ENCODE results near the gene FBXO3. TPM values are rescaled to one million over a fixed set of nuclear protein-coding genes. Genes with fewer than 3 reads are reported as not detected.

Gene FBXO3
- polyA plus RNA-seq, 3 donors, result 17.5 to 25.2 (median 21.4) TPM

DNA sequence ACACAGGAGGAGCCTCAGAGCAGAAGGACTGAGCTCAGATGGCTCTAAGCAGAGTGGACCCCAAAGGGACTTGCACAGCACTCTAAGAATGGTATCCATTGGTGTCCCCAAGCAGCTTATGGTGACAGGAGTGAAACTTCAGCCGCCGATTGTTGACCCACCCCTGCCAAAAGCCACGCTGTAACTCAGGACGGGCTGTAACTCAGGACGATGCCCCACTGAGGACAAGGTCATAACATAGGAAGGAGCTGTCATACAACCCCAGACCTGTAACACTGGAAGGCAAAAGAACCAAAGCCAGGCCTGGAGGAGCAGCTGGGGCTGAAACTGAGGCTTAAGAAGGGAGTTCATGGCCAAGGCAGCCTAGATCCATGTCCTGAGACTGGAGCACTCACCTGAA lies 52.3 kb downstream of the FBXO3 start:
- Histone ChIP-seq H3K79me2 (ENCODE audit: insufficient read depth, low read length) (no peaks in the 10 kb centered on the region), H3K9me3 (replicated peaks in 1 of 2; ENCODE audit: control insufficient read depth in 1 of 2, insufficient read depth in 1 of 2, low read length in 2 of 2) (no peaks in the 10 kb centered on the region), H3K36me3 (replicated peaks in 1 of 2; ENCODE audit: control insufficient read depth in 1 of 2, insufficient read depth in 2 of 2, low read length in 2 of 2) (no peaks in the 10 kb centered on the region), H3K4me3 (replicated peaks in 1 of 3; ENCODE audit: low read depth in 2 of 3, low read length in 3 of 3) (no peak overlapping the region), H2AFZ (ENCODE audit: insufficient read depth, low read depth, low read length, poor library complexity, severe bottlenecking) (no peak overlapping the region), H3K27me3 (ENCODE audit: control insufficient read depth in 2 of 2, insufficient read depth in 2 of 2, low read length in 2 of 2) (no peaks in the 10 kb centered on the region), H3K9ac (ENCODE audit: insufficient read depth, low read length, poor library complexity, severe bottlenecking) (no peak overlapping the region), H3K4me1 (ENCODE audit: control insufficient read depth in 1 of 2, insufficient read depth in 2 of 2, low read length in 2 of 2) (peaks cover 12 to 14% of the 10 kb centered on the region in 2 donors), H3K4me2 (replicated peaks; ENCODE audit: extremely low read depth, low read length, poor library complexity, severe bottlenecking) (no peak overlapping the region), H4K20me1 (ENCODE audit: insufficient read depth, low read length) (no peaks in the 10 kb centered on the region), H3K27ac (ENCODE audit: low read depth in 1 of 2, low read length in 2 of 2) (no peak overlapping the region)
- Mint-ChIP-seq H3K4me1 (peaks cover 23% of the 10 kb centered on the region), H3K27ac (no peak overlapping the region), H3K4me3 (no peak overlapping the region), H3K27me3 (ENCODE audit: low read depth in 3 of 3) (peaks cover 0 to 4% (median 0%) of the 10 kb centered on the region in 3 donors), H3K9me3 (no peaks in the 10 kb centered on the region), H3K36me3 (peaks cover 9% of the 10 kb centered on the region in 2 donors)
- DNase-seq, result no peak
- intact Hi-C loops (cut with micrococcal nuclease), result no loop called here
- 96% methylated on average over 4 of the region's 5 CpGs for WGBS (ENCODE audit: insufficient coverage)
- TF ChIP-seq, protein P1, sequence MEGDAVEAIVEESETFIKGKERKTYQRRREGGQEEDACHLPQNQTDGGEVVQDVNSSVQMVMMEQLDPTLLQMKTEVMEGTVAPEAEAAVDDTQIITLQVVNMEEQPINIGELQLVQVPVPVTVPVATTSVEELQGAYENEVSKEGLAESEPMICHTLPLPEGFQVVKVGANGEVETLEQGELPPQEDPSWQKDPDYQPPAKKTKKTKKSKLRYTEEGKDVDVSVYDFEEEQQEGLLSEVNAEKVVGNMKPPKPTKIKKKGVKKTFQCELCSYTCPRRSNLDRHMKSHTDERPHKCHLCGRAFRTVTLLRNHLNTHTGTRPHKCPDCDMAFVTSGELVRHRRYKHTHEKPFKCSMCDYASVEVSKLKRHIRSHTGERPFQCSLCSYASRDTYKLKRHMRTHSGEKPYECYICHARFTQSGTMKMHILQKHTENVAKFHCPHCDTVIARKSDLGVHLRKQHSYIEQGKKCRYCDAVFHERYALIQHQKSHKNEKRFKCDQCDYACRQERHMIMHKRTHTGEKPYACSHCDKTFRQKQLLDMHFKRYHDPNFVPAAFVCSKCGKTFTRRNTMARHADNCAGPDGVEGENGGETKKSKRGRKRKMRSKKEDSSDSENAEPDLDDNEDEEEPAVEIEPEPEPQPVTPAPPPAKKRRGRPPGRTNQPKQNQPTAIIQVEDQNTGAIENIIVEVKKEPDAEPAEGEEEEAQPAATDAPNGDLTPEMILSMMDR (IDR thresholded peaks at IDR 0.05), result no peak

DNA sequence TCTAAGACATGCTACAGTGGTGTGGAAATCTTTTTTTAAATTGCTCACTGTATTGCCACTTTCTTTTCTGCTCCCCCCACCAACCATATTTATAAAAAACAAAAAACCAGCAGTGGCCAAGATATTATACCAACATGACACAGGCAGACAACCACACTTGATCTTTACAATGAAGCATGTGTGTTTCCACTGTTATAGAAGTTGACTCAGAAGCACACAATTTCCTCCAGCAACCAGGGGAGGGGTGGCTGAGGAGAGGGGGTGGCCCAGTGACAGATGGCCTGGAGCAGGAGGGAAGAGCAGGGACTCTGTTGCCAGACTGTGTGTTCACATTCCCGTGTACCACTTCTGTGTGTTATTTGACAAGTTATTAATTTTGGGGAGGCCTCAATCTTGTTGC lies 52.9 kb downstream of the FBXO3 start:
- no peak for DNase-seq
- Histone ChIP-seq H2AFZ (ENCODE audit: insufficient read depth, low read depth, low read length, poor library complexity, severe bottlenecking) (no peak overlapping the region), H3K4me3 (replicated peaks in 1 of 3; ENCODE audit: low read depth in 2 of 3, low read length in 3 of 3) (no peak overlapping the region), H3K4me1 (ENCODE audit: control insufficient read depth in 1 of 2, insufficient read depth in 2 of 2, low read length in 2 of 2) (peaks cover 12 to 14% of the 10 kb centered on the region in 2 donors), H3K36me3 (replicated peaks in 1 of 2; ENCODE audit: control insufficient read depth in 1 of 2, insufficient read depth in 2 of 2, low read length in 2 of 2) (no peaks in the 10 kb centered on the region), H3K4me2 (replicated peaks; ENCODE audit: extremely low read depth, low read length, poor library complexity, severe bottlenecking) (no peak overlapping the region), H3K27me3 (ENCODE audit: control insufficient read depth in 2 of 2, insufficient read depth in 2 of 2, low read length in 2 of 2) (no peaks in the 10 kb centered on the region), H3K9ac (ENCODE audit: insufficient read depth, low read length, poor library complexity, severe bottlenecking) (no peak overlapping the region), H3K79me2 (ENCODE audit: insufficient read depth, low read length) (no peaks in the 10 kb centered on the region), H3K9me3 (replicated peaks in 1 of 2; ENCODE audit: control insufficient read depth in 1 of 2, insufficient read depth in 1 of 2, low read length in 2 of 2) (no peaks in the 10 kb centered on the region), H4K20me1 (ENCODE audit: insufficient read depth, low read length) (no peaks in the 10 kb centered on the region), H3K27ac (ENCODE audit: low read depth in 1 of 2, low read length in 2 of 2) (no peak overlapping the region)
- WGBS (ENCODE audit: insufficient coverage), result no CpG with 5 or more reads among the region's 1 CpG
- H3K4me3 Mint-ChIP-seq, result no peak overlapping the region
- H3K27ac Mint-ChIP-seq, result peak overlapping the region in 2 of 7 donors; percentile 34 to 66
- TF ChIP-seq, protein P1 (IDR thresholded peaks at IDR 0.05), result no peak
- H3K9me3 Mint-ChIP-seq, result no peaks in the 10 kb centered on the region
- peaks cover 9 to 12% of the 10 kb centered on the region in 2 donors for H3K36me3 Mint-ChIP-seq
- intact Hi-C loops (cut with micrococcal nuclease), result no loop called here
- peaks cover 23% of the 10 kb centered on the region for H3K4me1 Mint-ChIP-seq
- H3K27me3 Mint-ChIP-seq (ENCODE audit: low read depth in 3 of 3), result peaks cover 0 to 4% (median 0%) of the 10 kb centered on the region in 3 donors
